IMR-90 (cell line): ENCODE data around the gene ANO2. TPM values are rescaled to one million over a fixed set of nuclear protein-coding genes. Genes with fewer than 3 reads are reported as not detected.

Experiments
- ATAC-seq: fragments of 200-7000 bp; cut with Tn5 transposase; 2 replicates; pipeline ENCODE4 v1.9.1; 2020; ENCODE audit warnings: low read depth, mild to moderate bottlenecking, moderate library complexity
- BruUV-seq: library from RNA; stranded (reverse); fragments of 400-500 nt; replicated peaks from 2 replicates; lab custom pipeline; 2021; lab: Mats Ljungman, UMichigan
- CTCF ChIA-PET: fragments of 300-600 bp; formaldehyde crosslinking; extraction: SDS; loops from one replicate; lab custom pipeline; 2021; ENCODE audit warnings: antibody characterized with exemption; lab: Yijun Ruan, JAX
- POLR2A ChIA-PET: fragments of 300-600 bp; sonication (Branson Sonifier 250); formaldehyde crosslinking; loops from one replicate; lab custom pipeline; 2022; ENCODE audit warnings: antibody characterized with exemption; ENCODE audit not compliant: unreplicated experiment; lab: Charles Lee
- DNase-seq: peaks from one replicate; pipeline ENCODE4 v3.0.0; 2013
- H2AFZ ChIP-seq: replicated peaks from 2 replicates; pipeline ENCODE3; 2013; ENCODE audit warnings: low read length, mild to moderate bottlenecking; ENCODE audit not compliant: poor library complexity
- H2AK5ac ChIP-seq: 2 replicates; pipeline ENCODE4 v1.6.1; 2013; ENCODE audit warnings: low read depth, low read length, inconsistent platforms
- H2AK9ac ChIP-seq: replicated peaks from 2 replicates; pipeline ENCODE3; 2013; ENCODE audit warnings: mild to moderate bottlenecking, low read depth, low read length, moderate library complexity; ENCODE audit not compliant: poor library complexity
- H2BK120ac ChIP-seq: 2 replicates; pipeline ENCODE4 v1.6.1; 2013; ENCODE audit warnings: low read depth, low read length, inconsistent platforms
- H2BK15ac ChIP-seq: 3 replicates; pipeline ENCODE4 v1.6.1; 2013; ENCODE audit warnings: low read depth, low read length, inconsistent platforms
- H2BK20ac ChIP-seq: 2 replicates; pipeline ENCODE4 v1.6.1; 2013; ENCODE audit warnings: low read depth, mild to moderate bottlenecking, inconsistent platforms, low read length, moderate library complexity
- H2BK5ac ChIP-seq: 2 replicates; pipeline ENCODE4 v1.6.1; 2013; ENCODE audit warnings: mild to moderate bottlenecking, low read depth, low read length, inconsistent platforms; ENCODE audit not compliant: poor library complexity, severe bottlenecking
- H3K14ac ChIP-seq: replicated peaks from 2 replicates; pipeline ENCODE4 v1.6.1; 2013; ENCODE audit warnings: low read depth, low read length, inconsistent platforms
- H3K18ac ChIP-seq: 2 replicates; pipeline ENCODE4 v1.6.1; 2013; ENCODE audit warnings: low read depth, low read length, control low read depth
- H3K23ac ChIP-seq: 2 replicates; pipeline ENCODE4 v1.6.1; 2013; ENCODE audit warnings: low read depth, low read length, inconsistent platforms
- H3K27ac ChIP-seq: 2 replicates; pipeline ENCODE4 v1.5.1; 2013; ENCODE audit warnings: mild to moderate bottlenecking, control low read depth, low read length; ENCODE audit not compliant: insufficient read depth
- H3K27me3 ChIP-seq: 2 replicates; pipeline ENCODE4 v1.6.1; 2013; ENCODE audit warnings: low read length; ENCODE audit not compliant: control insufficient read depth, insufficient read depth
- H3K36me3 ChIP-seq: 2 replicates; pipeline ENCODE4 v1.6.1; 2013; ENCODE audit warnings: low read length, mixed read lengths; ENCODE audit not compliant: control insufficient read depth, insufficient read depth
- H3K4ac ChIP-seq: 2 replicates; pipeline ENCODE4 v1.6.1; 2013; ENCODE audit warnings: low read depth, low read length, inconsistent platforms
- H3K4me1 ChIP-seq: 2 replicates; pipeline ENCODE4 v1.6.1; 2013; ENCODE audit warnings: low read length, mixed read lengths; ENCODE audit not compliant: control insufficient read depth, insufficient read depth
- H3K4me2 ChIP-seq: 2 replicates; pipeline ENCODE4 v1.6.1; 2013; ENCODE audit warnings: low read depth, mild to moderate bottlenecking, control low read depth, low read length, moderate library complexity
- H3K4me3 ChIP-seq: 2 replicates; pipeline ENCODE4 v1.5.1; 2013; ENCODE audit warnings: low read depth, mild to moderate bottlenecking, control low read depth, low read length, moderate library complexity; ENCODE audit not compliant: insufficient read depth
- H3K56ac ChIP-seq: 2 replicates; pipeline ENCODE4 v1.6.1; 2013; ENCODE audit warnings: low read length, inconsistent platforms; ENCODE audit not compliant: insufficient read depth; ENCODE audit errors: extremely low read depth
- H3K79me1 ChIP-seq, 2 experiments: 2 replicates each; pipeline ENCODE4 v1.6.1; 2013; ENCODE audit warnings: low read length in 2 of 2, inconsistent platforms in 1 of 2, low read depth in 1 of 2
- H3K9ac ChIP-seq: 2 replicates; pipeline ENCODE4 v1.6.1; 2013; ENCODE audit warnings: low read depth, low read length, control low read depth
- H3K9me1 ChIP-seq: 2 replicates; pipeline ENCODE4 v1.6.1; 2013; ENCODE audit warnings: low read length, inconsistent platforms; ENCODE audit not compliant: insufficient read depth
- H3K9me3 ChIP-seq: 2 replicates; pipeline ENCODE4 v1.6.1; 2013; ENCODE audit warnings: low read length; ENCODE audit not compliant: control insufficient read depth, insufficient read depth
- H4K20me1 ChIP-seq: 2 replicates; pipeline ENCODE4 v1.6.1; 2013; ENCODE audit warnings: low read length, inconsistent platforms; ENCODE audit not compliant: insufficient read depth
- H4K5ac ChIP-seq: 2 replicates; pipeline ENCODE4 v1.6.1; 2013; ENCODE audit warnings: mild to moderate bottlenecking, low read depth, low read length, control low read depth
- H4K8ac ChIP-seq, 2 experiments: 2 replicates each; pipeline ENCODE4 v1.6.1; 2013; ENCODE audit warnings: low read depth in 2 of 2, low read length in 2 of 2, control low read depth in 1 of 2, inconsistent platforms in 1 of 2
- H4K91ac ChIP-seq: 2 replicates; pipeline ENCODE4 v1.6.1; 2013; ENCODE audit warnings: low read depth, low read length, inconsistent platforms; ENCODE audit not compliant: insufficient read depth
- BHLHE40 ChIP-seq: fragments of 150-350 bp; IDR thresholded peaks from 2 replicates; pipeline ENCODE4 v1.6.1; 2016; ENCODE audit warnings: mild to moderate bottlenecking, low read depth, low read length
- CEBPB ChIP-seq: IDR thresholded peaks from 2 replicates; pipeline ENCODE4 v1.6.1; 2012; ENCODE audit warnings: low read depth, low read length, improper control_type of control experiment
- CHD1 ChIP-seq: IDR thresholded peaks from 2 replicates; pipeline ENCODE4 v1.6.1; 2012; ENCODE audit warnings: low read depth, low read length, improper control_type of control experiment
- FOS ChIP-seq: fragments of 150-350 bp; IDR thresholded peaks from 2 replicates; pipeline ENCODE4 v1.6.1; 2016; ENCODE audit warnings: low read depth, low read length
- MAFK ChIP-seq: IDR thresholded peaks from 2 replicates; pipeline ENCODE4 v1.6.1; 2012; ENCODE audit warnings: low read depth, low read length, improper control_type of control experiment
- MAZ ChIP-seq: IDR thresholded peaks from 2 replicates; pipeline ENCODE4 v1.6.1; 2012; ENCODE audit warnings: low read depth, mild to moderate bottlenecking, low read length, improper control_type of control experiment, moderate library complexity, borderline replicate concordance
- MXI1 ChIP-seq: IDR thresholded peaks from 2 replicates; pipeline ENCODE4 v1.6.1; 2012; ENCODE audit warnings: low read depth, mild to moderate bottlenecking, low read length, moderate library complexity, borderline replicate concordance
- NFE2L2 ChIP-seq: fragments of 150-350 bp; IDR thresholded peaks from 2 replicates; pipeline ENCODE4 v1.6.1; 2016; ENCODE audit warnings: low read depth, mild to moderate bottlenecking, low read length
- POLR2A ChIP-seq: IDR thresholded peaks from 2 replicates; pipeline ENCODE4 v1.6.1; 2012; ENCODE audit warnings: mild to moderate bottlenecking, low read depth, low read length
- RAD21 ChIP-seq: IDR thresholded peaks from 2 replicates; pipeline ENCODE4 v1.6.1; 2012; ENCODE audit warnings: low read length, improper control_type of control experiment
- RCOR1 ChIP-seq: IDR thresholded peaks from 2 replicates; pipeline ENCODE4 v1.6.1; 2012; ENCODE audit warnings: mild to moderate bottlenecking, low read length, improper control_type of control experiment; ENCODE audit not compliant: insufficient replicate concordance
- RFX5 ChIP-seq: IDR thresholded peaks from 2 replicates; pipeline ENCODE4 v1.8.0; 2012; ENCODE audit warnings: low read depth, mild to moderate bottlenecking, low read length, moderate library complexity
- SMC3 ChIP-seq: fragments of 150-350 bp; IDR thresholded peaks from 2 replicates; pipeline ENCODE4 v1.6.1; 2016; ENCODE audit warnings: low read depth, mild to moderate bottlenecking, antibody characterized with exemption, low read length, moderate library complexity
- WGBS, 2 experiments: methylation state at CpG; one replicate each; pipeline versions ENCODE4 v1.1.5 to v1.1.7; 2013; ENCODE audit warnings: missing lambda C conversion rate in 2 of 2; ENCODE audit not compliant: insufficient read length in 1 of 2; ENCODE audit errors: extremely low coverage in 2 of 2; 5-methylcytosine and 5-hydroxymethylcytosine counted together
- dilution Hi-C: fragments of 300-500 bp; cut with HindIII; formaldehyde crosslinking; loops from one replicate; pipeline ENCODE4 v1.14.3; 2018; ENCODE audit warnings: low sequenced_read_pairs; ENCODE audit not compliant: unreplicated experiment
- in situ Hi-C: fragments of 300-500 bp; cut with MboI; formaldehyde crosslinking; loops from 3 replicates; pipeline ENCODE4 v1.14.3; 2019; ENCODE audit warnings: low sequenced_read_pairs, inconsistent platforms, mixed read lengths
- intact Hi-C: fragments of 100-400 bp; cut with micrococcal nuclease; formaldehyde crosslinking; loops from 2 replicates; pipeline ENCODE4 v1.10.0; 2022
- polyA plus RNA-seq, 3 experiments: library from polyadenylated mRNA; depleted of rRNA; stranded (reverse); fragments of >200 nt; gene quantifications; 2 replicates each; pipeline ENCODE4 v1.2.3, GENCODE V29; 2012; ENCODE audit warnings: low replicate concordance in 1 of 3
- total RNA-seq: library from RNA; depleted of rRNA; stranded (reverse); fragments of >200 nt; gene quantifications from 2 replicates; pipeline ENCODE4 v1.2.3, GENCODE V29; 2012
- TF ChIP-seq, protein P1 (sequence below): conservative IDR thresholded peaks from 2 replicates; pipeline ENCODE4 v1.5.1; 2012; ENCODE audit warnings: mild to moderate bottlenecking, low read depth, low read length, improper control_type of control experiment
- TF ChIP-seq, protein P2 (sequence below): fragments of 150-350 bp; IDR thresholded peaks from 2 replicates; pipeline ENCODE4 v1.6.1; 2017; ENCODE audit warnings: mild to moderate bottlenecking, antibody characterized with exemption, low read length, low read depth
- TF ChIP-seq, protein P3 (sequence below): fragments of 150-350 bp; IDR thresholded peaks from 2 replicates; pipeline ENCODE4 v1.6.1; 2016; ENCODE audit warnings: low read depth, mild to moderate bottlenecking, low read length, moderate library complexity, borderline replicate concordance

Gene ANO2
- total and polyA plus RNA-seq, 2 of the 4 experiments (the other 2 are of a cell fraction): 0.22 TPM; not detected in 1

DNA sequence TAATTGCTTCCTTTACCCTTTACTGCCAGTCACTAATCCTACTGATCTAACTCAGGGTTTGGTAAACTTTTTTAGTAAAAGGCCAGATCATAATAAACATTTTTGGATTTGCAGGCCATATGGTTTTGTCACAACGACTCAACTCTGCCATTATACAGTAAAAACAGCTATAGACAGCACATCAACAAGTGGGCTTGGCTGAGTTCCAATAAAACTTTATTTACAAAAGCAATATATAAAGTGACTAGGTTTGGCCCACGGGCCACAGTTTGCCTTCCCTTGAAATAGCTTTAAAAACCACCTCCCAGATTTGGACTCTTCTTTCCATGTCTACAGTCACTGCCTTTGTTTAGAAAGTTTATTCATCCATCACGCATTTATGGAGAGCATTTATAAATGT lies 366.3 kb downstream of the ANO2 start:
- H4K5ac ChIP-seq: no peak overlapping the region
- no peak overlapping the region for H4K91ac ChIP-seq
- H3K9me3 ChIP-seq: no peaks in the 10 kb centered on the region
- H3K14ac ChIP-seq: no peak overlapping the region
- H2BK20ac ChIP-seq: no peak overlapping the region
- no peak overlapping the region for H2BK120ac ChIP-seq
- no peak for DNase-seq
- H2BK5ac ChIP-seq: no peak overlapping the region
- H4K20me1 ChIP-seq: no peaks in the 10 kb centered on the region
- no peak overlapping the region for H3K4ac ChIP-seq
- no peaks in the 10 kb centered on the region for H3K36me3 ChIP-seq
- H3K23ac ChIP-seq: no peak overlapping the region
- H3K9ac ChIP-seq: no peak overlapping the region
- no peak overlapping the region for H4K8ac ChIP-seq
- no peak overlapping the region for H3K56ac ChIP-seq
- in situ Hi-C loops: no loop called here
- no CpG with 5 or more reads among the region's 3 CpGs for WGBS, 2 experiments
- dilution Hi-C loops: no loop called here
- H3K18ac ChIP-seq: no peak overlapping the region
- POLR2A ChIA-PET: no interaction called here
- peaks cover 5% of the 10 kb centered on the region for H3K4me1 ChIP-seq
- peaks cover 9% of the 10 kb centered on the region for H3K27me3 ChIP-seq
- no peak overlapping the region for H3K4me2 ChIP-seq
- BruUV-seq: no TSS peak
- ATAC-seq: no peak
- H3K79me1 ChIP-seq: no peaks in the 10 kb centered on the region
- TF ChIP-seq RFX5 (no peak), CHD1 (no peak), MAFK (no peak), CEBPB (no peak), RCOR1 (no peak), RAD21 (no peak), FOS (no peak), BHLHE40 (no peak), NFE2L2 (no peak), SMC3 (no peak), MAZ (no peak), POLR2A (no peak), MXI1 (no peak)
- TF ChIP-seq, protein P1, sequence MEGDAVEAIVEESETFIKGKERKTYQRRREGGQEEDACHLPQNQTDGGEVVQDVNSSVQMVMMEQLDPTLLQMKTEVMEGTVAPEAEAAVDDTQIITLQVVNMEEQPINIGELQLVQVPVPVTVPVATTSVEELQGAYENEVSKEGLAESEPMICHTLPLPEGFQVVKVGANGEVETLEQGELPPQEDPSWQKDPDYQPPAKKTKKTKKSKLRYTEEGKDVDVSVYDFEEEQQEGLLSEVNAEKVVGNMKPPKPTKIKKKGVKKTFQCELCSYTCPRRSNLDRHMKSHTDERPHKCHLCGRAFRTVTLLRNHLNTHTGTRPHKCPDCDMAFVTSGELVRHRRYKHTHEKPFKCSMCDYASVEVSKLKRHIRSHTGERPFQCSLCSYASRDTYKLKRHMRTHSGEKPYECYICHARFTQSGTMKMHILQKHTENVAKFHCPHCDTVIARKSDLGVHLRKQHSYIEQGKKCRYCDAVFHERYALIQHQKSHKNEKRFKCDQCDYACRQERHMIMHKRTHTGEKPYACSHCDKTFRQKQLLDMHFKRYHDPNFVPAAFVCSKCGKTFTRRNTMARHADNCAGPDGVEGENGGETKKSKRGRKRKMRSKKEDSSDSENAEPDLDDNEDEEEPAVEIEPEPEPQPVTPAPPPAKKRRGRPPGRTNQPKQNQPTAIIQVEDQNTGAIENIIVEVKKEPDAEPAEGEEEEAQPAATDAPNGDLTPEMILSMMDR: no peak
- TF ChIP-seq, protein P2, sequence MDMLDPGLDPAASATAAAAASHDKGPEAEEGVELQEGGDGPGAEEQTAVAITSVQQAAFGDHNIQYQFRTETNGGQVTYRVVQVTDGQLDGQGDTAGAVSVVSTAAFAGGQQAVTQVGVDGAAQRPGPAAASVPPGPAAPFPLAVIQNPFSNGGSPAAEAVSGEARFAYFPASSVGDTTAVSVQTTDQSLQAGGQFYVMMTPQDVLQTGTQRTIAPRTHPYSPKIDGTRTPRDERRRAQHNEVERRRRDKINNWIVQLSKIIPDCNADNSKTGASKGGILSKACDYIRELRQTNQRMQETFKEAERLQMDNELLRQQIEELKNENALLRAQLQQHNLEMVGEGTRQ: no peak
- TF ChIP-seq, protein P3, sequence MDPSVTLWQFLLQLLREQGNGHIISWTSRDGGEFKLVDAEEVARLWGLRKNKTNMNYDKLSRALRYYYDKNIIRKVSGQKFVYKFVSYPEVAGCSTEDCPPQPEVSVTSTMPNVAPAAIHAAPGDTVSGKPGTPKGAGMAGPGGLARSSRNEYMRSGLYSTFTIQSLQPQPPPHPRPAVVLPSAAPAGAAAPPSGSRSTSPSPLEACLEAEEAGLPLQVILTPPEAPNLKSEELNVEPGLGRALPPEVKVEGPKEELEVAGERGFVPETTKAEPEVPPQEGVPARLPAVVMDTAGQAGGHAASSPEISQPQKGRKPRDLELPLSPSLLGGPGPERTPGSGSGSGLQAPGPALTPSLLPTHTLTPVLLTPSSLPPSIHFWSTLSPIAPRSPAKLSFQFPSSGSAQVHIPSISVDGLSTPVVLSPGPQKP: no peak
- no peak overlapping the region for H2AK9ac ChIP-seq
- H3K9me1 ChIP-seq: no peaks in the 10 kb centered on the region
- H2AFZ ChIP-seq: no peak overlapping the region
- no peak overlapping the region for H3K4me3 ChIP-seq
- no peak overlapping the region for H3K27ac ChIP-seq
- H2BK15ac ChIP-seq: no peak overlapping the region
- intact Hi-C loops: no loop called here
- no peak overlapping the region for H2AK5ac ChIP-seq
- CTCF ChIA-PET: interaction anchor here (0.6 kb wide), 1 partner anchor 796 kb away, joined by 4 read pairs; no protein-coding TSS in a partner anchor
